Non-pigmented ciliary epithelial cell (primary cell): ENCODE data around the gene MYH11.
"Not testable (repeated sequence)": the region's sequence is repeated elsewhere in the genome, so short reads cannot be mapped to it uniquely, and the experiment has no call there.

Experiments
- DNase-seq: peaks from one replicate; pipeline ENCODE4 v3.0.0-alpha.2; 2010; ENCODE audit warnings: low read depth

MYH11 gene

GRCh38 chr16:15714393-15715172, 142.2 kb downstream of the MYH11 start:
- DNase-seq, result no peak

DNA sequence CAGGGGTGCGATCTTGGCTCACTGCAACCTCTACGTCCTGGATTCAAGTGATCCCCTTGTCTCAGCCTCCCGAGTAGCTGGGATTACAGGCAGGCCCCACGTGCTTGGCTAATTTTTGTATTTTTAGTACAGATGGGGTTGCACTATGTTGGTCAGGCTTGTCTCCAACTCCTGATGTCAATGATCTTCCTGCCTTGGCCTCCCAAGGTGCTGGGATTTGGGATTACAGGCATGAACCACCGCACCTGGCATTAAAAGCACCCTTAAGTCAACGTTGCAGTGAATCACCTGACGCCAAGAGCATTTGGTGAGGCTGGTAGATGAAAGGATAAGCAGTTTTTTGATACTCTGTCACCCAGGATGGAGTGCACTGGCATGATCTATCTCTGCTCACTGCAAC, 147.8 kb downstream of the MYH11 start:
- DNase-seq, result no peak

GRCh38 chr16:15708096-15708495, 148.7 kb downstream of the MYH11 start:
- DNase-seq, result no peak

GRCh38 chr16:15707332-15707731, 149.5 kb downstream of the MYH11 start:
- no peak for DNase-seq

- no peak for DNase-seq
Observed at GRCh38 chr16:15705064-15705565, 151.7 kb downstream of the MYH11 start.

DNA sequence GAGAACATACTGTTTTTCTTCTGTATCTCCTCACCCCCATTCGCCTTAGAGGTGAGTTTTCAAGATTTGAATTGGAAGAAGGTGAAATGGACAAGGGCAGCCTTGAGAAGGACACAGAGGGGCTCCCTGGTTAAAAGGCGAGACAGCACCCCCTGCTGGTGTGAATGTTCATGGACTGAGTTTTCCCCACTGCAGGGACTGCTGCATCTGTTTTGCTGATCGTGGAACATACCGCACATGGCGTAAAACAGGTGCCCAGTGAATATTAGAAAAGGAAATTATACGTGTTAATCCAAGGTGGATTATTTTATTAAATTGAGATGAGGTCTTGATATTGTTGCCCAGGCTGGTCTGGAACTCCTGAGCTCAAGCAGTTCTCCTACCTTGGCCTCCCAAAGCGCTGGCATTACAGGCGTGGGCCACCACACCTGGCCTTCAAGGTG, 152.3 kb downstream of the MYH11 start:
- DNase-seq, result no peak

GRCh38 chr16:15703029-15703736, 153.6 kb downstream of the MYH11 start:
- no peak for DNase-seq

DNA sequence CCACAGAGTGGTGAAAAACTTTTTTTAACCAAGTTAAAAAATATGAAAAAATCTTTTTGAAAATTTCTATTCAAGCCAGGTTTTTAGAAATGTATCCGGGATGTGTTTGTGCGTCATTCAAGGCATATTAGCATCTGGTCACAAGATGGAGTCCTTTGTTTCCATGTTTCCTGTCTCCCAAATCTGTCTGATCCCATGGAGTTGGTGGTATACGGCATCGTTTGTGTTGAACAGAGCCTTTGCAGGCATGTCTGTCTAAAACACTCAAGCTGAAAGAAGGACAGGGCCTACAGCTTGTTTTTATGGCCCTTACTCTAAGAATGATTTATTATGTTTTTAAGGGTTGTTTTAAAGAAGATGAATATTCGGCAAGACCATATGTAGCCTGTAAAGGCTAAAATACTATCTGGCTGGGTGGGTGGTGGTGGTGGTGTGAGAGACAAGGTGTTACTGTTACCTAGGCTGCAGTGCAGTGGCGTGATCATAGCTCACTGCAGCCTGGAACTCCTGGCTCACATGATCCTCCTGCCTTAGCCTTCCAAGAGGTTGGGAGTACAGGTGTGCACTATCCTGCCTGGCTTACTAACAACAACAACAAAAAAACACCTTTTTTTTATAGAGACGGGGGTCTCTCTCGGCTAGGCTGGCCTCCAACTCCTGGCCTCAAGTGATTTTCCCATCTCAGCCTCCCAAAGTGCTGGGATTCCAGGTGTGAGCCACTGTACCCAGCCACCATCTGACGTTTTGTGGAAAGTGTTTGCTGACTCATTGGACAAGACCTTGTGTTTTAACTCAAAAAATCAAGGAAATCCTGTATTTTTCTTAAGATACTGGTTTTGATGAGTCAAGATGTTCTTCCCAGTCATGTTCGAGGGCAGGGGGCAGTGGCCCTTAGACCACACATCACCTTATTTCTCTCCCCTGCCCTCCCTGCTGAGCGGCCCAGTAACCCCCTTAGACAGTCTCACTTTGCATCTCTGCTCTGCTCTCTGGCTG, 154.6 kb downstream of the MYH11 start:
- no peak for DNase-seq

GRCh38 chr16:15701367-15701766, 155.5 kb downstream of the MYH11 start:
- no peak for DNase-seq

GRCh38 chr16:15699819-15700218, 157.0 kb downstream of the MYH11 start:
- DNase-seq, result no peak

- no peak for DNase-seq
Observed at GRCh38 chr16:15694499-15694898, 162.3 kb downstream of the MYH11 start.

DNA sequence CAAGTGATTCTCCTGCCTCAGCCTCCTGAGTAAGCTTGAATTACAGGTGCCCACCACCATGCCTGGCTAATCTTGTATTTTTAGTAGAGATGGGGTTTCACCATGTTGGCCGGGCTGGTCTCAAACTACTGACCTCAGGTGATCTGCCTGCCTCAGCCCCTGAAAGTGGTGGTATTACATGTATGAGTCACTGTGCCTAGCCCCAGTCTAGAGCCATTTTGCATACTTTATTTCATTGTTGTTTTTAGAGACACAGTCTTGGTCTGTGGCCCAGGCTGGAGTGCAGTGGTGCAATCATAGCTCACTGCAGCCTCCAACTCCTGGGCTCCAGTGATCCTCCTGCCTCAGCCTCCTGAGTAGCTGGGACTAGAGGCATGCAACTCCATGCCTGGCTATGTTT, 164.3 kb downstream of the MYH11 start:
- DNase-seq, result not testable (repeated sequence)

GRCh38 chr16:15691046-15691445, 165.8 kb downstream of the MYH11 start:
- no peak for DNase-seq

GRCh38 chr16:15690296-15690695, 166.5 kb downstream of the MYH11 start:
- no peak for DNase-seq

- no peak for DNase-seq
Observed at GRCh38 chr16:15689290-15689689, 167.5 kb downstream of the MYH11 start.

- DNase-seq, result no peak
Observed at GRCh38 chr16:15686287-15686686, 170.5 kb downstream of the MYH11 start.

DNA sequence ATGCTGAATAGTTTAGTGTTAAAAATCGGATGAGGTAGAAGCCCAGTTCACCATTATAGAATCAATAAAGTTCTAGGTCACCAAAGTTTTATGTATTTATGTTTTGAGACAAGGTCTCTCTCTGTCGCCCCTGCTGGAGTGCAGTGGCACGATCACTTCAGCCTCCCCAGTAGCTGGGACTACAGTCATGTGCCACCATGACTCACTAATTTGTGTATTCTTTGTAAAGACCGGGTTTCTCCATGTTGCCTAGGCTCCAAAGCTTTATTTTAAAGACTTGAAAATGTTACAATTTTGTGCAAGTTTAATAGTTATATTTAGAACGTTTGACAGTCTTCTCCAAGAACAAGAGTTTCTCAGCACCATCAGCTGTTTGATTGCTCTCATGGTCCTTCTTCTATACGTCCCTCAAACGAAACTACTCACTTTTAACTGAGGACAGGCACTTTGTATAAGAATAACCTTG, 174.7 kb downstream of the MYH11 start:
- no peak for DNase-seq

DNA sequence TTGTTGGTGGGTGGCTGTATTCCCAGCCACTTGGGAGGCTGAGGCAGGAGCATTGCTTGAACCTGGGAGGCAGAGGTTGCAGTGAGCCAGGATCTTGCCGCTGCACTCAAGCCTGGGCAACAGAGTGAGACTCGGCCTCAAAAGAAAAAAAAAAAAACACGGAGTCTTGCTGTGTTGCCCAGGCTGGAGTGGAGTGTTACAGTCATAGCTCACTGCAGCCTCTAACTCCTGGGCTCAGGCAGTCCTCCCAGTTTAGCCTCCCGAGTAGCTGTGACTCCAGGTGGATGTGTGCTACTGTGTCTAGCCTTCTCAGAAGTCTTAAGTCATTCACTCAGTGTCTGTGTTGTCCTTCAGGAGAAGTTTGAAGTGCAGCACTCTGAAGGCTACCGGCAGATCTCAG, 179.4 kb downstream of the MYH11 start:
- DNase-seq, result no peak

DNA sequence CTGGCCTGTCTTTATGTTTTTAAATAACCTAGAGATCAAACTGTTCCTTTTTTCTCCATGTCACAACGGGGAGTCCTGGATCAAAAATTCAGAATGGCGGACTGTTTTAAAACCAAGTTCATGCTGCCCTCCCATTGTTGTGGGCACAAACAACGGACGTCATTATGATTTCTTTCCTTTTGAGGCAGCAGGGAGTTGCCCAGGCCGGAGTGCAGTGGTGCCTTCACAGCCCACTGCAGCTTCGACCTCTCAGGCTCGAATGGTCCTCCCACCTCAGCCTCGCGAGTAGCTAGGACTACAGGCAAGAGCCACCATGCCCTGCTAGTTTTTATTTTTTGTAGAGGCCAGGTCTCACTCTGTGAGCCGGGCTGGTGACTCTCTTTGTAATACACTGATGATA, 180.3 kb downstream of the MYH11 start:
- DNase-seq, result no peak

DNA sequence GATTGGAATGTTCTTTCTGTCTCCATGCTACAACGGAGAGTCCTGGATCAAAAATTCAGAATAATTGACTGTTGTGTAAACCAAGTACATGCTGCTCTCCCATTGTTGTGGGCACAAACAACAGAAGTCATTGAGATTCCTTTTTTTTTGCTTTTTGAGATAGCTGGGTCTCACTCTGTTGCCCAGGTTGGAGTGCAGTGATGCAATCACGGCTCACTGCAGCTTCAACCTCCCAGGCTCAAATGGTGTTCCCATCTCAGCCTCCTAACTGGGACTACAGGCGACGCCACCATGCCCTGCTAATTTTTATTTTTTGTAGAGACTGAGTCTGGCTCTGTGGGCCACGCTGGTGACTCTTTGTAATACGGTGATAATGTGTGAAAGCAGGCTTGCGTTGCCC, 182.3 kb downstream of the MYH11 start:
- no peak for DNase-seq

- DNase-seq, result peak; percentile 78
Observed at GRCh38 chr16:15672514-15673167, 184.2 kb downstream of the MYH11 start.
